ENCODE data around the gene BID.

BID gene

DNA sequence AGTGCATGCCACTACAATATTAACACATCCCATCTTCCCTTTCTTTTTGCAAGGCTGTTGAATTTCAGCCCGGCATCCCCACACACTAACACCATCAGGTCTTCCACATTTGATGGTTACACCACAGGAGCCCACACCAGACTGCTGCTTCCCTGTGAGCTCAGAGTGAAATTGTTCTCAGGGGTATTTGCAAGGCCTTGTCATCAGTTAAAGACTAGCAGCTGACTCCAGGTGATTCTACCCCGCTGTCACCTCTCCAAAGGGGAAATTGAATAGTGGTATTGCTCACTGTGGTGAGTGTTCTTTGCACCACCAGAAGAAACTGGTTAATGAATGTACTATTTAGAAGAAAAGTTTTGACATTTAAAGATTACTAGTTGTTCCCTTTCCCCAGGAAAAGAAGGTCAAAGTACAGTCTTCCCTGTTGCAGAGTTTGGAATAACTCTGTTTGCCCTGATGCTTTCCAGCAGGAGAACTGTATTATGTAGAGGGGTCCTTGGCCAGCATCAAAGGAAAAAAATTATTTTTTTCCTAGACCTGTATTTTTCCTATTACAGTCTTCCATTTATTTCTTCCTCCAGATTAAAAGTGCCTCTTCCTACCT is 41.9 kb downstream of the BID start:
- DNase-seq = no peak

DNA sequence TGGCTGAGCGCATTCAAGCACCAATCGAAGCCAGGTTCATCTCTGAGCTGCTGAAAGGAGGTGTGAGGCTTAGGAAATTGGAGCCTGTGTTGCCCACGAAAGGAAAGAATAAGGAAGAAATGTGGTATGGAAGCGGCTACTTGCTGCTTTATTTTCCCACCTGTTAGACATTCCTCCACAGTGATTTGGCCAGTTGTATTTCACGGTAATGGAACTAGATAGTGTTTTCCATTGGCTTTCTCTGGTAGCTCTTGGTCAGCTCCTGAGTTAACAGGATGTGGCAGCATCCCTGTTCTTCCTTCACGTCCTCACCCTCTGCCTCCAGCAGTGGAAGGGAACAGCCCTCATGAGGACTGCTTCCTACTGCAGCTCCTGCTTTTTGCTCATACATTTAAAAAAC is 44.7 kb downstream of the BID start:
- DNase-seq = no peak

DNA sequence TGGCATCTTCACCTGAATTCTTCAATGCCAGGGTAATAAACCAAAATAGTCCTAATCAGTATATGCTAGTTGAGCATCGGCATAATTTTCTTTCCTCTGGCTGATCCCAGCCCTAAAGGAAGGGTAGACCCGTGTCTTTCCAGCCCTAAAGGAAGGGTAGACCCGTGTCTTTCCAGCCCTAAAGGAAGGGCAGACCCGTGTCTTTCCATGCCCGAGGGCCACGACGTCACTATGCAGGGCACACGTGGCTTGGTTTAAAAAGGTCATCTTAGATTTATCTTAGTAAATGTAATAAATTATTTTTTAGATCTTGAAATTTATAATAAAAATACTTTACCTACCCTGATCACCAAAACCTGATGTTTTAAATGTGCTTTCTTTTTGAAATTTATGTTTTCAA is 45.5 kb downstream of the BID start:
- no peak for DNase-seq

DNA sequence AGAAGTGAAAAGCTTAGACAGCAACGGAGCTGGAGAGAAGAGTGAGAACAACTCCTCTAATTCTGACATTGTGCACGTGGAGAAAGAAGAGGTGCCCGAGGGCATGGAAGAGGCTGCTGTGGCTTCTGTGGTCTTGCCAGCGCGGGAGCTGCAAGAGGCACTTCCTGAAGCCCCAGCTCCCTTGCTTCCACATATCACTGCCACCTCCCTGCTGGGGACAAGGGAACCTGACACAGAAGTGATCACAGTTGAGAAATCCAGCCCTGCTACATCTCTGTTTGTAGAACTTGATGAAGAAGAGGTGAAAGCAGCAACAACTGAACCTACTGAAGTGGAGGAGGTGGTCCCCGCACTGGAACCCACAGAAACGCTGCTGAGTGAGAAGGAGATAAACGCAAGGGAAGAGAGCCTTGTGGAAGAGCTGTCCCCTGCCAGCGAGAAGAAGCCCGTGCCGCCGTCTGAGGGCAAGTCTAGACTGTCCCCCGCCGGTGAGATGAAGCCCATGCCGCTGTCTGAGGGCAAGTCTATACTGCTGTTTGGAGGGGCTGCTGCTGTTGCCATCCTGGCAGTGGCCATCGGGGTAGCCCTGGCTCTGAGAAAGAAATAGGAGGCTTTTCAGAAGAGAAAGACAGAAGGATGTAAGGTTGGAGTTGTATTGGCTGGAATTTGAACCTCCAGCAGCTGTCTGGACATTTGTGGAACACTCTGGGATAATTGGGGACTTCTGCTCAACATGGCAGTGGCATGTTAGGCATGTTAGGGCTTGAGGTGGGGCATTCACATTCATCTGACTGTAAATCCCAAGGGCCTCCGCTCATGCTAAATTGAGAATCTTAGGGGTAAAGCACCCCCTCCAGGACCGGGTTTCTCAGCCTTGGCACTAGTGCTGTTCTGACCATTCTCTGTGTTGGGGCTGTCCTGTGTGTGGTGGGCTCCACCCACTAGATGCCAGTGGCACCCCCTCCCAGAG is 47.1 kb downstream of the BID start:
- DNase-seq = no peak

DNA sequence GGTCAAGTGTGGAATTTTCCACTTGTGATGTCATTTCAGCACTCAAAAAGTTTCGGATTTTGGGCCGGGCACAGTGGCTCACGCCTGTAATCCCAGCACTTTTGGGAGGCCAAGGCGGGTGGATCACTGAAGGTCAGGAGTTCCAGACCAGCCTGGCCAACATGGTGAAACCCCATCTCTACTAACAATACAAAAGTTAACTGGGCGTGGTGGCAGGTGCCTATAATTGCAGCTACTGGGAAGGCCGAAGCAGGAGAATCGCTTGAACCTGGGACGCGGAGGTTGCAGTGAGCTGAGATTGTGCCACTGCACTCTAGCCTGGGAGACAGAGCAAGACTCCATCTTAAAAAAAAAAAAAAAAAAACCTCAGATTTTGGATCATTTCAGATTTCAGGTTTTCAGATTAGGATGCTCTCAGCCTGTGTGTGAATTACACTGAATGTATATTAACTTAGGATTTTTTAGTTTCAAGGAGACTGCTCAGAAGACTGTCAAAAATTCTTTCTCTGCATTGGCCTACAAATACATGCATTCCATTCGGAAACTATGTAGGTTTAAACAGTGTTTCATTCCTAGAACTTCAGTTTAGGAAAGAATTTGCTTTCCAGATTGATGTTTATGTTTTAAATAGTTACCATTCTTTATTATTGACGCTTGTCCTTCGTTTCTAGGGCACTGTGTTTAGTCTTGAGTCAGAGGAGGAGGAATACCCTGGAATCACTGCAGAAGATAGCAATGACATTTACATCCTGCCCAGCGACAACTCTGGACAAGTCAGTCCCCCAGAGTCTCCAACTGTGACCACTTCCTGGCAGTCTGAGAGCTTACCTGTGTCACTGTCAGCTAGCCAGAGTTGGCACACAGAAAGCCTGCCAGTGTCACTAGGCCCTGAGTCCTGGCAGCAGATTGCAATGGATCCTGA is 48.0 kb downstream of the BID start:
- DNase-seq = no peak

DNA sequence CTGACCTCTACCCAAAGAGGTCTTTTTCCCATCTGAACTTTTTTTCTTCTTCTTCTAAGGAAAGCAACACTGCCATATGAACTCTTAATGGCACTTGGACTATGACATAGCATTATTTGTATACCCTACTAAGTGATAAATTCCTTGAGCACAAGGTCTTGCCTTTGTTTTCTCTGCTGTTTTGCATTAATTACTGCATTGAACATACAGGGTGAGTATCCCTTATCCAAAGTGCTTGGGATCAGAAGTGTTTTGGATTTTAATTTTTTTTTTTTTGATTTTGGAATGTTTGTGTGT is 48.8 kb downstream of the BID start:
- no peak for DNase-seq

DNA sequence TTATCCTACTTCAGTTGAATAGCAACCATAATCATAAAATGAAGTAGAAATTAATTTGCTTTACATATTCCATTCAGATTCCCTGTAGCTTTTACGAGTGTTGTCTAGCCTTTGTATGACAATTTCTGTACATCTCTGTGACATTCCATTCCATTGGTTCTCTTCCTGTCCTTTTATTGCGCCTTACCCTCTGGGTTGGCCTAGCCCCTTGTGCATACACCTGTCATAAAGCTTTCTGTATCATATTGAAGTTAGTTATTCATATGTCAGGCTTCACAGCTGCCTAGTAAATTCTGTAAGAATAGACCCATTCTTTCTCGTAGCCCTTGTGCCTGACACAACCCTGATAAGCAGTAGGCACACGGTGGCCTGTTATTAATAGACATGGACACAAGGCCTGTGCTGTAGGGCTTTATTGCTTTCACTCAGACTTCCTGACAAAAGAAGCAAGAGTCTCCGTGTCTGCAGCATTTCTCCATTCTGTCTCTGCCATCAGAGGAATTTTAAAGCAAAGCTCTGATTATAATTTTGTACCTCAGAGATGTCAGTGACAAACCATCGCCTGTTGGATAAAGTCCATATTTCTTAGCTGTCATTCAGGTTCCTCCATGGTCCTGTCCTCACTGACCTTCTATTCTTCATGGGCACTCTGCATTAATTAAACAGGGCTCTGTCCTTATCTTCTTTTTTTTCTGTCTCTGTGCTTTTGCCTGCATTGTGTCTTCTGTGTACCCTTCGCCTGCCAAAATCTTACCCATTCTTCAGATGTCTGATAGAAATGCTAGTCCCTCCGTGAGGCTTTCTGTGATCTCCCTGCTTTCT is 49.4 kb downstream of the BID start:
- DNase-seq = no peak

DNA sequence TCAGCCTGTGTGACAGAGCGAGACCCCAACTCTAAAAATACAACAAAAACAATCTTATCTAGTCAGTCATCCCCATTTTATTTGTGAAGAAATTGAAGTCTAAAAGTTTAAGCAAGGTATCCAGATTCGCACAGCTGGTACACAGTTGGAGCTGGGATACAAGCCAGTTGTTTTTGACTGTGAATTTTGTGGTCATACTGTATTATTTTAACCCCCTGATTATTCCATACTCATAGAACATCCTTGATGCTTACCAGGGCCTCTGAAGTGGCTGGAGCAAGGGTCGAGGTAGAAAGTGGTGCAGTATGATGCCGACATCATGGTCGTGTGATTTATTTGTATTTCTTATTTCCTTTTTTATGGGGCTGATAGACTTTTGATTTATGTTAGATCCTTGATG is 50.0 kb downstream of the BID start:
- DNase-seq = no peak

DNA sequence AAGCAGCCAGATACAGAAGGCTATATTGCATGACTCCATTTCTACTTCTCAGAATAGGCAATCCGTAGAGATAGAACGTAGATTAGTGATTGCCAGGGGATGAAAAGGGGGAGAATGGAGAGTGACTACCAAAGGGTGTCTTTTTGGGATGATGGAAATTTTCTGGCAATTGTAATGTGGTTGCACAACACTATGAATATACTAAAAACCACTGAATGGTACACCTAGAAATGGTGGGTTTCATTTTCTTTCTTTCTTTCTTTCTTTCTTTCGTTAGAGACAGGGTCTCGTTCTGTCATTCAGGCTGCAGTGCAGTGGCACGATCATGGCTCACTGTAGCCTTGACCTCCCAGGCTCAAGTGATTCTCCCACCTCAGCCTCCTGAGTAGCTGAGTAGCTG is 54.4 kb downstream of the BID start:
- DNase-seq = no peak

DNA sequence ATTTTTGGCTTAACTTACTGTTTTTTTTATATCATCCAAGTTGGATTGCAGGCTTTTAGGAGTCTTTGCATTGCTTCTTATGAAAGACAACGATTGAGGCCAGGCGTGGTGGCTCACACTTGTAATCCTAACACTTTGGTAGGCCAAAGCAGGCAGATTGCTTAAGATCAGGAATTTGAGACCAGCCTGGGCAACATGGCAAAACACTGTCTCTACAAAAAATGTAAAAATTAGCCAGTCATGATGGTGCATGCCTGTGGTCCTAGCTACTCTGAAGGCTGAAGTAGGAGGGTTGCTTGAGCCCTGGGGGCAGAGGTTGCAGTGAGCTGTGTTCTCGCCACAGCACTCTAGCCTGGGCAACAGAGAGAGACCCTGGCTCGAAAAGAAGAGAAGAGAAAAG is 56.6 kb downstream of the BID start:
- DNase-seq = no peak

DNA sequence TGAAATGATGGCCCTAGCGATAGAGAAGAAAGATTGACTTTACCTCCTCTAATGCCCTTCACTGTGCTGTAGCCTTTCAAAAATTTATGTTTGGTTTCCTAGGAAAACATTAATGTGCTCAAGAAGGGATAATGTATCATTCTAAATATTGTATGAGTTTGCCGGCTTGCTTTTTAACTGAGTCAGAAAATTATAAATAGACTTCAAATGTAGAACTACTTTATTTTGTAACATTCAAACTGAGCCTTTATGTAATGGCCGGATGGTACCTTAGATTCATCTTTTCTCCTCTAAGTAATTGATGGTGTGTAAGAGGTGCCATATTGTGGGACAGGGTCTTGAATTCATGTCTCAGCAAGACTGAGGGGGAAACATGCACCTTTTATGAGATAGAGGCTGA is 57.7 kb downstream of the BID start:
- no peak for DNase-seq

DNA sequence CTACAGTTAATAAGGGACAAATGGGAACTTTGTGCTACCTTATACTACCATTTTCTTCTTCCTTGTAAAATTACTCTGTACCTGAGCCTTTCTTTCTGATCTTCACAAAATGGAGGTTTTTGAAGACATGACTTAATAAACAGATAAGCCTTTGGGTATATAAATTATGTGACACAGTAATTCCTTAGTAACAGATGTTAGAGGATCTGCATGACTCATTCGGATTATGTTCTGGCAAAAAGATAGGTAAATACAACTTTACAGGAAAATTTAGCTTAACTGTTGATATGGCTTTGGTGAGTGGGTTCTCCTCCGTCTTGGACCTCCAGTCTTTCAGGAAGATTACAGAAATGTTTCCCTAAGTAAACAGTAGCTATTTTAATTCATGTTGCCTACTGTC is 61.8 kb downstream of the BID start:
- DNase-seq = no peak

DNA sequence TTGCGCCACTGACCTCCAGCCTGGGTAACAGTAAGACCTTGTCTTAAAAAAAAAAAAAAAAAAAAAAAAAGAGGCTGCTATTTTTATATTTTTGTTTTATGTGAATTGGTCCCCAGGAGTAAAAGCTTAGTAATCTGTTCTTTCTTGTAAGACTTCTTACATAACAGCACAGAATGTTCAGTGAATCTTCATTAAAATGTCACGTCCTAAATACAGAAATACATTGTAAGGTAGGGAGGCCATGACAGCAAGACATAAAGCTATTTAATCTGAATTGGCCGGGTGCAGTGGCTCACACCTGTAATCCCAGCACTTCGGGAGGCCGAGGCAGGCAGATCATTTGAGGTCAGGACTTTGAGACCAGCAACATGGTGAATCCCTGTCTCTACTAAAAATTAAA is 64.2 kb downstream of the BID start:
- DNase-seq = no peak

DNA sequence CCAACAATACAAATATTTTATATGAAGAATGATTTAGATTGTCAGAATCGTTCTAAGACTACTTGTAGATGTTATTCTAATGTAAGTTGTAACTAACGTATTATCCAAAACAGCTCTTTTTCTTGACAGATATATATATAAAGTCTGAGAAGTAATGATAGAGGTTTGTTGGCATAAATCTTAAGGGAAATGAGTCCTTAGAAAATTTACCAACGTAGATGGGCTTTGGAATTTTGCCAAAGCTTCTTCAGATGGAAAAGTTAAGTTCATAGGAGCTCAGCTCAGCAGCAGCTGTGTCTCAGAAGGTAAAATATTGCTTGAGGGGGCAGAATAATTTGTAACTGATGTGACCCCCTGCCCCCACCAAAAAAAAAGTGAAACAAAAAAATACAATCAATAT is 66.7 kb downstream of the BID start:
- no peak for DNase-seq

DNA sequence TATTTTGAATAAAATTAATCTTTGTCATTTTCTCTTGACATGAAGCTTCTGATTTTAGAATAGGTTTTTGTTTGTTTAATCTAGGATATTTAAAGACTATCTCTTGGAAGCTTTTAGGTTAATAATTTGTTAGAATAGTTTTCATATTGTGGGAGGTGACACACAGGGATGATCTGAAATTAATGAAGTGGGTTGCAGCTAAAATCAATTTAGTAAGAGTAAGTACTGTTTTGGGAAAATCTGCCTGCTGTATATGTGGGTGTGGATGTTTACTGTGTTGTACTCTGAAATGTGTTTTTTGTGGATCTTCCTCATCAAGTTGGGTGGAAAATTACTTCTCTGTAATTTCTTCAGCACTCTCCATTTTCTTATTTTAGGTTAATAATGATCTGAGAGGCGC is 67.3 kb downstream of the BID start:
- no peak for DNase-seq

DNA sequence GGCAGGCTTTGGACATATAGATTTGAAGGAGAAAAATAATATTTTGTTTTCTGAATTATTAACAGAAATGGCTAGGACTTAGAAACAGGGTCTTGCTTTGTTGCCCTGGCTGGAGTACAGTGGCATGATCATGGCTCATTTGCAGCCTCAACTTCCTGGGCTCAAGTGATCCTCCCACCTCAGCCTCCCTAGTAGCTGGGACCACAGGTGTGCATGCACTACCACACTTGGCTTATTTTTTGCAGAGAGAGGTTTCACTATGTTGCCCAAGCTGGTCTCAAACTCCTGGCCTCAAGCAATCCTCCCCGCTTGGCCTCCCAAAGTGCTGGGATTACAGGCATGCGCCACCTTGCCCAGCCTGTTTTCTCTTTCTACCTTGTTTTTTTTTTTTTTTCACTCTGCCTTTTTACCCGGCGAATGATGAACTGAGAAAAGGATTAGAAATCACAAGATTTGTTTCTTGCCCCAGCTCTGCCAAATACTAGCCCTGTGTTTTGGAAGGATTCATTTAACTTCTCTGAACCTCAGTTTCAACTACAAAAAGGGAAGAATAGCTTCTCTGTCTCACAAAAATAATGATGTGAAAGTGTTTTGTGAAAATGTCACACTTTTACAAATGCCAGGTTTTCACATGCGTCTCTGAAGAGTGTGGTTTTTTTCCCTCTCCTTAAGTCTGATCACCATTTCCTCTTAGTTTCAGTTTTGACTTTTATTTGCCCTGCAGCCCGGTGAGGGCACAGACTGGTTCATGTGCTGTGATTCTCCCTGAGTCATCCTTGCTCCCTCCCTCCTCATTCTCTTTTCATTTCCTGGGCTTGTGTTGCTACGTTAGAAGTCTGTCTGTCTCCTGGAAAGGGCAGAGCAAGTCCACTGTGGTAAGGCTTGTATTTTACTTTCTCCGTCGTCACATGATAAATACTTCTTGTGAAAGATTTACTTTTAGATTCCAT is 68.0 kb downstream of the BID start:
- peak; percentile 21 for DNase-seq

DNA sequence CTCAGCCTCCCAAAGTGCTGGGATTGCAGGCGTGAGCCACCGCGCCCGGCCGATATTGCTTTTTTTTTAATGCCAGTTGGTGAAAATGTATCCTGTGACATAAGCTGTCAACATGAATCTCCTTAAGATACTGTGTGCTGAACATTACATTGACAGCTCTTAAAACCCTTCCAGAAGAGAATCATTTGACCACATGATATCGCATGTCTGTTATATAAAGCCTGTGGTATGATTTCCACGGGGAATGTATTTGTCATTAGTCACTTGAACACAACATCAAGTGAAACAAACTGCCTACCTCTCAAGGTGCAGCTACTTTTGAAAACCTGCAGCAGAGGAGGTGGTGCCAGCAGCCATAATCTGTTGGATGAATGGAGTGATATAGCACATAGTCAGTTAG is 68.7 kb downstream of the BID start:
- DNase-seq = no peak

DNA sequence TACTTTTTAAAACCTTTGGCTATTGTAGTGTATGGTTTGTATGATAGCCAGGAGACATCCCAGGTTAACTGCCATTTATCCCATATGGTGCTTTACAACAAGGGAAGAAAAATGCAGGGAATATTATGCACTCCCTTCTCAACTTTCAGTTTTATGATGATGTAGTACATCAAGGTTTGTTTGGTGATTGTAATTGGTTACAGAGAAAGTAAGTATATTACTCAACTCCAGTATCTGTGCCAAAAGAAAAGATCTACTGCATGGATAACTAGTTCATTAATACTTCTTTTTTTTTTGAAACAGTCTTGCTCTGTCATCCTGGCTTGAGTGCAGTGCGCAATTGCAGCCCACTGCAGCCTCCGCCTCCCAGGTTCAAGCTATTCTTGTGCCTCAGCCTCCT is 70.5 kb downstream of the BID start:
- DNase-seq = no peak

DNA sequence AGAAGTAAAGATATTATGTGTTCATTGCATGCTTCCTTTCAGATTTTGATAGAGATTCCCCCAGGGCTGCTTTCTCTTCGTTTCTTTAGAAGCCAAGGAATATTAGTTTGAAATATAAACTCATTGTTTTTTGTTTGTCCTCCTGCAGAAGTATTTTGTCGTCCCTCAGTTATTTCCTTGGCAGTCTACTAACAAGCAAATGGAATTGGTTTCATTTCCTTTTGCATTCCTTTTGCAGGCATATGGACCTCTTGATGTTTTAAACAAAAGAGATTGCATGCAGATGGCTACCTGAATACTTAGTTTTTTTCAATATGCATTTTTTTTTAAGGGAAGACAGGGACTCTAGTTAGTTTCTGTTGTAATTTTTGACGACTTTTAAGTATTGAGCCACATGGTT is 73.5 kb downstream of the BID start:
- no peak for DNase-seq

DNA sequence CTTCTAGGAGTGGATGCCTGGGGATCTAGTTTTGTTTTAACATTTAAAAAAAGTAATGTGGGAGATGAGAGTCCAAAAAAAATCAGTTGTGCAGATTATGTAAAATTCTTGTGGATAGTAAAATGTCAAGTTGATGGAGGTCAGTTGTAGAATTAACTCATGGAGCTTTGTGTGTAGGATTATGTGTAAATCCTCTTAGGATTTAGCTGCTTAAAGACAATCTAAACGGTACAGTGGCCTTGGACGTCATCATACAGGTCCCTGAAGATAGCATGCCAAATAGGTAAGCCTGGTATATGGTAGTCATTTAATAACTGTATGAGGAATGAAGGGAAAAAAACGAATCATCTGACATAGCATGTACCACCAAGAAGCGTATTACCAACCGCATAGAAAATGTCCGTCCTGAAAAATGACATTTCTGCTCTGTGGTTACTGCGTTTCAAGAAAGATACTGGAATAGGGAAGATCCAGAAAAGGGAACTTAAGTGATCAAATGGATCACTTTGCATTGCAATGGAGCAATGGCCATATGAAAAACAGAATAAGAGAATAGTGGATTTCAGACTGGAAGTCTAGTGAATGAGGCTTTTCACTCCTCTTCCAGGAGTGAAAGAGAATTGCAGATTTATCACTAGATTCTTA is 74.5 kb downstream of the BID start:
- no peak for DNase-seq

DNA sequence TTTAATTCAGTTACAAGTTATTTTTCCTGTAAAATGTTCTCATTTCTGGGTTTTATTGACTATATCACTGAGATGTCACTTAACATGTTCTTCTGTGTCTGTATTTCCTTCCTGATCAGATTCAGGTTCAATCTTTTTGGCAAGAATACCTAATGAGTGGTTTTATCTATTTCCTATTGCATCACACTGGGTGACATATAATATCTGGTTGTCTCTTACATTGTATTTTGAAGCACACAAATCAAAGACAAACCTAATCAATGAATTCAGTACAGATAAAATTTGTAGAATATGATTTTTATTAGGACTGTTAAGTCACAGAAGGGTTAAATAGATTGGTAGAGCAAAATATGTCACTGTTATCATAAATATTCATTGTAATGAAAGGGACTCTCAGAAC is 75.3 kb downstream of the BID start:
- DNase-seq = no peak

Measured in stimulated activated naive CD4-positive, alpha-beta T cell treated with Interleukin-2 at 50 U/mL for 16 hours (primary cell).